HG02884 (cell line): Measurements from ENCODE around the gene SYT8.

ENCODE experiments used
- ATAC-seq: cut with Tn5 transposase; IDR thresholded peaks from one replicate; pipeline ENCODE4 v1.9.1; 2021; ENCODE audit warnings: mild to moderate bottlenecking, moderate library complexity; ENCODE audit not compliant: unreplicated experiment

SYT8 gene

GRCh38 chr11:1817000-1817399, 17.8 kb upstream of the SYT8 start:
- ATAC-seq: no peak

GRCh38 chr11:1817511-1817910, 17.3 kb upstream of the SYT8 start:
- no peak for ATAC-seq

GRCh38 chr11:1819074-1819473, 15.7 kb upstream of the SYT8 start:
- no peak for ATAC-seq

- no peak for ATAC-seq
These were observed 14.1 kb upstream of the SYT8 start for GRCh38 chr11:1820463-1821325.

GRCh38 chr11:1821562-1821961, 13.2 kb upstream of the SYT8 start:
- no peak for ATAC-seq

GRCh38 chr11:1822648-1823375, 12.0 kb upstream of the SYT8 start:
- no peak for ATAC-seq

- no peak for ATAC-seq
These were observed 11.2 kb upstream of the SYT8 start for GRCh38 chr11:1823376-1824220.

- no peak for ATAC-seq
These were observed 10.4 kb upstream of the SYT8 start for GRCh38 chr11:1824221-1825038.

GRCh38 chr11:1825039-1825740, 9.6 kb upstream of the SYT8 start:
- no peak for ATAC-seq

GRCh38 chr11:1825785-1826451, 8.9 kb upstream of the SYT8 start:
- ATAC-seq: no peak

GRCh38 chr11:1826552-1827094, 8.2 kb upstream of the SYT8 start:
- no peak for ATAC-seq

GRCh38 chr11:1827095-1827813, 7.5 kb upstream of the SYT8 start:
- ATAC-seq: no peak

- no peak for ATAC-seq
These were observed 6.9 kb upstream of the SYT8 start for GRCh38 chr11:1827931-1828330.

GRCh38 chr11:1828542-1828941, 6.2 kb upstream of the SYT8 start:
- ATAC-seq: no peak

- ATAC-seq: no peak
These were observed 5.6 kb upstream of the SYT8 start for GRCh38 chr11:1829039-1829820.

GRCh38 chr11:1830004-1830321, 4.8 kb upstream of the SYT8 start:
- ATAC-seq: no peak

GRCh38 chr11:1830322-1831223, 4.2 kb upstream of the SYT8 start:
- no peak for ATAC-seq
